Right lobe of liver (tissue), 4 donors: ENCODE results near the gene INSYN2B.

Experiments used
- CTCF ChIP-seq, 4 donors: fragments of 200-600 bp in 3 of 4; fragments of 450-650 bp in 1 of 4; IDR thresholded peaks; one replicate each; pipeline versions ENCODE4 v1.5.1 to v1.8.0; 2016 to 2022; ENCODE audit warnings: antibody characterized with exemption in 4 of 4, mild to moderate bottlenecking in 2 of 4
- POLR2A ChIP-seq: fragments of 450-650 bp; IDR thresholded peaks from one replicate; pipeline ENCODE4 v1.6.1; 2017; ENCODE audit warnings: antibody characterized with exemption, mild to moderate bottlenecking
- donor health status: DM: no; HTN: no; CAD: no.
- donor health status: DM: no; HTN: no; CAD: no.
- donor health status: DM: no; HTN: yes; CAD: no.

GRCh38 chr5:169989365-169989764 lies 9.1 kb upstream of the INSYN2B start:
- TF ChIP-seq POLR2A (no peak), CTCF (IDR thresholded peaks at IDR 0.05) (no peak)
